NT2/D1 (cell line): ENCODE measurements around the gene ABHD11.

Experiments used
- SUZ12 ChIP-seq: IDR thresholded peaks from 2 replicates; pipeline ENCODE4 v1.6.1; 2011; ENCODE audit not compliant: insufficient read length, insufficient read depth; ENCODE audit errors: extremely low read depth
- YY1 ChIP-seq: IDR thresholded peaks from 2 replicates; pipeline ENCODE4 v1.6.1; 2011; ENCODE audit not compliant: insufficient read length, insufficient read depth
- ZNF274 ChIP-seq: IDR thresholded peaks from 2 replicates; pipeline ENCODE4 v1.6.1; 2011; ENCODE audit warnings: mild to moderate bottlenecking, low read depth, low read length

DNA sequence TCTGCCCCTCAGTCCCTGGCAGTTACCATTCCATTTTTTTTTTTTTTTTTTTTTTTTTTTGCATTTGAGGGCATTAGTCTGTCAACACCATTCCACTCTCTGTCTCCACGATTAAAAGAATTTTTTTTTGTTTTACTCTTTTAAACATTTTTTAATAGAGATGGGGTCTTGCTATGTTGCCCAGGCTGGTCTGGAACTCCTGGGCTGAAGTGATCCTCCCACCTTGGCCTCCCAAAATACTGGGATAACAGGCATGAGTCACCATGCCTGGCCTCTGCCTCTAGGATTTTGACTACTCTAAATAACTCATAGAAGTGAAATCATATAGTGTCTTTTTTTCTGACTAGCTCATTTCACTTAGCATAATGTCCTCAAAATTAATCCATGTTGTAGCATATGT lies 48.0 kb upstream of the ABHD11 start:
- no peak for TF ChIP-seq YY1
- no peak for TF ChIP-seq SUZ12
- no peak for TF ChIP-seq ZNF274
